ENCODE measurements around the gene DYNC1LI2.
A peak's percentile ranks its signal among the peaks of the same experiment; 100 is the strongest.
"Not testable (repeated sequence)": the region's sequence is repeated elsewhere in the genome, so short reads cannot be mapped to it uniquely, and the experiment has no call there.

DYNC1LI2 gene

DNA sequence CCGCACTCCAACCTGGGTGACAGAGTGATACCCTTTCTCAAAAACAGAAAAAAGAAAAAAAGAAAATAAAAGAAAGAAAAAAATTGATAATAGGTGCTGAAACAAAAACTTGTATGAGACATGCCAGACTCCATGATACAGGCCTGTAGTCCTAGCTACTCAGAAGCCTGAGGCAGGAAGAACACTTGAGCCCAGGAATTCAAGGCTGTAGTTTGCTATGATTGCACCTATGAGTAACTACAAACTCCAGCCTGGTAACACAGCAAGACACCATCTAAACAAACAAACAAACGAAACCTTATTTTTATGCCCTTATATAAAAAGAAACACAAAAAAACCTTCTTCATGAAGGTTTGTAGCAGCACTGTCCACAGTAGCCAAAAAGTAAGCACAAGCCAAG, 49.9 kb downstream of the DYNC1LI2 start:
- intact Hi-C loops (cut with DNase I) = no loop called here
- no peak for DNase-seq

DNA sequence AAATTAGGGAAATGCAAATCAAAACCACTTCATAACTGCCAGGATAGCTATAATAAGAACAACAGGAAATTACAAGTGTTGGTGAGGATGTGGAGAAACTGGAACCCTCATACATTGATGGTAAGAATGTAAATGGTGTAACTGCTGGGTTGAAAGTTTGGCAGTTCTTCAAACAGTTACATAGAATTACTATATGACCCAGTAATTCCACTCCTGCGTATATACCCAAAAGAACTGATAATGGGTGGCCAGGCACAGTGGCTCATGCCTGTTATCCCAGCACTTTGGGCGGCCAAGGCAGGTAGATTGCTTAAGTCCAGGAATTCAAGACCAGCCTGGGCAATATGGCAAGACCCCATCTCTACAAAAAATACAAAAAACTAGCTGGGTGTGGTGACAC, 50.4 kb downstream of the DYNC1LI2 start:
- DNase-seq = peak in 1 of 10 donors; percentile 5
- intact Hi-C loops (cut with DNase I) = no loop called here

DNA sequence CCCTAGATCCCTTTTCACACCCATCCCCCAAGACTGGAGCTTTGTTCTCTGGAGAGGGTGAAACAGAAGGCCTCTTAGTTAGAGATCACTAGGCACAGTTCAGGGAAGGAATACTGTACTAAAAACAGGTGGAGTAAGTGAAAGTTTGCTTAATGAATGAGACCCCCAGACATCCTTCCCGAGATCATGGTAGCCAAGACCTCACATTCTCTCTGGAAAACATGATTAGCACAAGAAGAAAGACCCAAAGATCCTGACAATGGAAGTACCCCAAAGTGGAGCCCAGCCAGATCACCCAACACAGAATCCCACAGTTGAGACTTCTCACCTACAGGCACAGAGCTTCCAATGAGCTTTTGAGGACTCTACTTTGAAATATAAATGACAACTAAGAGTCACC, 51.5 kb downstream of the DYNC1LI2 start:
- intact Hi-C loops (cut with DNase I) = loop anchor here (5.0 kb wide), 1 partner anchor 38 kb away; no protein-coding TSS in a partner anchor
- no peak for DNase-seq

GRCh38 chr16:66698046-66698445, 53.4 kb downstream of the DYNC1LI2 start:
- intact Hi-C loops (cut with DNase I) = loop anchor here (5.0 kb wide), 1 partner anchor 36 kb away; no protein-coding TSS in a partner anchor

GRCh38 chr16:66696669-66697630, 54.5 kb downstream of the DYNC1LI2 start, which contains the start of gene CMTM4:
CMTM4 (minus strand) TSS chr16:66696743; CDS start chr16:66696525, 218 bp downstream.
- DNase-seq = peak; percentile 74 to 98 (median 84)
- intact Hi-C loops (cut with DNase I) = loop anchor here (5.0 kb wide), 1 partner anchor 35 kb away; no protein-coding TSS in a partner anchor

More at GRCh38 chr16:66698046-66698445, 53.4 kb downstream of the DYNC1LI2 start:
- DNase-seq = peak in 1 of 10 donors; percentile 63

DNA sequence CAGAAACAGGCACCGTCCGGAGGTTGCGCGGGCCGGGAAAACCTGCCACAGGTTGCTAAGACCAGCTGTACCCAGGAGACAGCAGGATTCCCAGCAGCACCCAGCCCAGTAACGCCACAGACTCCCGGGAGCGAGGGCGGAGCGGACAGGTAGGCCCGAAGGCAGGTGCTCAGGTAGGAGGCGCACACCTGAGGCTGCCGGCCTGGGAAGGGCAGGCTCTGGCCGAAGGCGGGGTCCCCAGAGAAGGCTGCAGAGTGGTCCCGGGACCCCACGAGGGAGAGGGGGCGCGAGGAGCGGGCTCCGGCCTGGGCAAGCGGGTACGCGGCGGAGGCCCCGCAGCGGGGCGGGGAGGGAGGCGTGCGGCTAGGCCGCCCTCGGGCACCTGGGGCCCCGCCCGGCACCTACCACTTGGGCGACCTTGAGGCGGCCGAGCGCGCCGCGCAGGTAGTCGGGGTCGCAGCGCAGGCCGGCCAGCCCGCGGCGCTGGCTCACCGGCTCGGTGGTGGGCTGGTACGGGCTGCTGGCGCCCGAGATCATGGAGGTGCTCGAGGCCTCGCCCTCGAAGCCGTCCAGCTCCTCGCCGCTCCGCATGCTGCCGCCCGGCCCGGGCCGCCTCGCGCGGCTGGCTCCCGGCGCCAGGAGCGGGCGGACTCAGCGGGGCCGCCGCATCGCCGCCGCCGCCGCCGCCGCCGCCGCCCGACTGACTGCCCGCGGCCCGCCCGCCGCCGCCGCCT, 55.3 kb downstream of the DYNC1LI2 start:
- intact Hi-C loops (cut with DNase I) = loop anchor here (5.0 kb wide), 1 partner anchor 34 kb away; no protein-coding TSS in a partner anchor
- peak in 5 of 10 donors; percentile 21 to 87 (median 26) for DNase-seq

DNA sequence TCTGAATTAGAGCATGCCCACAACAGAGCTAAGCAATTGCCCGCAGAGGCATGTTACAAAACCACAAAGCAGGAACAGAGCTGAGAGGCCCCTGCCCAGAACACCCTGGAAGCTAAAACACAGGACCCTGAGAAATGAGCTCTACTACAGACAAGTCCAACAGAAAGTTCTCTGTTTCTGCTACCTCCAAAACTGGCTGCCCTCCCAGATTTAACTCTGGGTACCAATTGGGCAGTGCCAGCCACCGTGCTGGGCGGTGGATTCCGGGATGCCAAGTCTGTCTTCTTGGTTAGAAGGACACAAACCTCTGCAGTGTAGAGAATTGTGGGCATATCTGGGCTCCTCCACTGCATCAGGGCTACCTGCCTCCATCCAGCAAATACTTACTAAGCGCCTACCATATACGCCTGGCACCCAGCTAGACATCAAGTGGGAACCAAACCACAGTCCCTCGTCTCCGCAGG, 55.9 kb downstream of the DYNC1LI2 start:
- DNase-seq = peak in 8 of 10 donors; percentile 24 to 91 (median 40)
- intact Hi-C loops (cut with DNase I) = loop anchor here (5.0 kb wide), 1 partner anchor 33 kb away; no protein-coding TSS in a partner anchor

- intact Hi-C loops (cut with DNase I) = no loop called here
- no peak for DNase-seq
Observed at GRCh38 chr16:66693149-66693548, 58.3 kb downstream of the DYNC1LI2 start.

- DNase-seq = peak in 1 of 10 donors; percentile 2
- intact Hi-C loops (cut with DNase I) = no loop called here
Observed at GRCh38 chr16:66692341-66692740, 59.1 kb downstream of the DYNC1LI2 start.

DNA sequence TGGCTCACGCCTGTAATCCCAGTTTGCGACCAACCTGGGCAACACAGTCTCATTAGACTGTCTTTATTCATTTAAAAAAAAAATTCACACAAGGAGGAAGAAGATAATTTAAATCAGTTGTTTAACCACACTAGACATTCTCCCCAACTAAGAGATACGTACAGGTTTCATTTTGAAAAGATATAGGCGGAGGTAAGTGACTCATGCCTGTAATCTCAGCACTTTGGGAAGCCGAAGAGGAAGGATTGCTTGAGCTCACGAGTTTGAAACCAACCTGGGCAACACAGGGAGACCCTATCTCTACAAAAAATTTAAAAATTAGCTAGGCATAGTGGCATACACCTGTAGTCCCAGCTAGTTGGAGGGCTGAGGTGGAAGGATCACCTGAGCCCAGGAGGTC, 60.2 kb downstream of the DYNC1LI2 start:
- intact Hi-C loops (cut with DNase I) = no loop called here
- DNase-seq = peak in 1 of 10 donors; percentile 0

GRCh38 chr16:66690106-66690847, 61.1 kb downstream of the DYNC1LI2 start:
- intact Hi-C loops (cut with DNase I) = no loop called here
- peak in 1 of 10 donors; percentile 41 for DNase-seq

- intact Hi-C loops (cut with DNase I) = no loop called here
- peak in 1 of 10 donors; percentile 22 for DNase-seq
Observed at GRCh38 chr16:66689282-66689681, 62.1 kb downstream of the DYNC1LI2 start.

- intact Hi-C loops (cut with DNase I) = no loop called here
- peak in 1 of 10 donors; percentile 3 for DNase-seq
Observed at GRCh38 chr16:66687906-66688625, 63.3 kb downstream of the DYNC1LI2 start.

DNA sequence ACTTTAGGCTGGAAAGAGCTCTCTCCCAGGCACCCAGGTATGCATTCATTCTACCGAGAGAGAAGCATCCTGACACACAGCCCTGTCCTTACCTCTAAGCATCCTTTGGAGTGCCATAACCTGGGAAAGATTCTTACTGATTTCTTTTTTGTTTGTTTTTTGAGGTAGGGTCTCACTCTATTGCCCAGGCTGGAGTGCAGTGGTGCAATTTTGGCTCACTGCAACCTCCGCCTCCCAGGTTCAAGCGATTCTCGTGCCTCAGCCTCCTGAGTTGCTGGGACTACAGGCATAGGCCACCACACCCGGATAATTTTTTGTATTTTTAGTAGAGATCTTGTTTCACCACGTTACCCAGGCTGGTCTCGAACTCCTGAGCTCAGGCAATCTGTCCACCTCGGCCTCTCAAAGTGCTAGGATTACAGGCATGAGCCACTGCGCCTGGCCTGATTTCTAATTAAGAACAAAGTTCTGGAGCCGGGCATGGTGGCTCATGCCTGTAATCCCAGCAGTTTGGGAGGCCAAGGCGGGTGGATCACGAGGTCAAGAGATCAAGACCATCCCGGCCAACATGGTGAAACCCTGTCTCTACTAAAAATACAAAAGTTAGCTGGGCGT, 65.8 kb downstream of the DYNC1LI2 start:
- DNase-seq = peak in 1 of 10 donors; percentile 22
- intact Hi-C loops (cut with DNase I) = not testable (repeated sequence)

GRCh38 chr16:66682271-66682670, 69.1 kb downstream of the DYNC1LI2 start:
- intact Hi-C loops (cut with DNase I) = no loop called here
- no peak for DNase-seq

DNA sequence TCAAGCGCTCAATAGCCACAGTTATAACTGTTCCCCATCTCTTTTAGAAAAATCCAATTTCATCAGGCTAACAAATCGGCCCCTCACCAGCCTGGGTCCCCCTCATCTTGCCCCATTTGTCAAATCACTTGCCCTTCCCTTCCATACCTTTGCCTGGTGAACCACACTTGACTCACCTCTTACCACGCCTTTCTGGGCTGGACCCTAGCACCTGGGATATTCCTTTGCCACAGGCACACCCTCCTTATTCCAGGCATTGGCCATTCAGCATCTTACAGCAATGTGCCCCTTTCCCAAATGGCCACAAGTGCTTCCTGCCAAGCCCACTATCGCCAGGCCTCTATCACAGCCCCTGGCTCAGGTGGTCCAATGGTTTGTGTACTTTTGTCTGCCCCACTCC, 69.7 kb downstream of the DYNC1LI2 start:
- intact Hi-C loops (cut with DNase I) = no loop called here
- no peak for DNase-seq

DNA sequence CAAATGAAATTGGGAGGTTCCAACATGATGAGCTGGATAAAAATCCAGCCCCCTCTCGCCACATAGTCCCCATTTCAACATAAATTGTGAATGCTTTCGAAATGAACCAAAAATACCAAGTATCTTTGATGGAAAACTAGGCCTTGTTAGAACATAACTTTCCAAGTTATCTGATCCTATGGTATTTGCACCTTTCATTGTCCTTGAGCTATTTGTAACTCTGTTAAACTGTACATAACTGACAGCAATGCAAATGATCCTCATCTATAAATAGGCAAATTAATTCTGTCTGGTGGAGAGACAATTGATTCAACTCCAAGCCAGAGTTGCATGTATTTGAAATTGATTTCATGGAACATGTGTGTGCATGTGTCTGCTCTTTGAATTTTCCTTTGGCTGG, 73.1 kb downstream of the DYNC1LI2 start:
- DNase-seq = no peak
- intact Hi-C loops (cut with DNase I) = no loop called here

DNA sequence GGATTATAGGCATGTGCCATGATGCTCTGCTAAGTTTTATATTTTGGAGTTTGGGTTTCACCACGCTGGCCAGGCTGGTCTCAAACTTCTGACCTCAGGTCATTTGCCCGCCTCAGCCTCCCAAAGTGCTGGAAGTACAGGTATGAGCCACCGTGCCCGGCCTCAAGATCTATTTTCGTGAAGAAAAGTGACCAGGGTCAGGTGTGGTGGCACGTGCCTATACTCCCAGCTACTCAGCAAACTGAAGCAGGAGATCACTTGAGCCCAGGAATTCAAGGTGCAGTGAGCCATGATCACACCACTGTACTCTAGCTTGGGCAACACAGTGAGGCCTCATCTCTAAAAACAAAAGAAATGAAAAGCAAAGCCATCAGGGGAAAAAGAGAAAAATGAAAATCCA, 73.6 kb downstream of the DYNC1LI2 start:
- intact Hi-C loops (cut with DNase I) = no loop called here
- peak in 1 of 10 donors; percentile 62 for DNase-seq

DNA sequence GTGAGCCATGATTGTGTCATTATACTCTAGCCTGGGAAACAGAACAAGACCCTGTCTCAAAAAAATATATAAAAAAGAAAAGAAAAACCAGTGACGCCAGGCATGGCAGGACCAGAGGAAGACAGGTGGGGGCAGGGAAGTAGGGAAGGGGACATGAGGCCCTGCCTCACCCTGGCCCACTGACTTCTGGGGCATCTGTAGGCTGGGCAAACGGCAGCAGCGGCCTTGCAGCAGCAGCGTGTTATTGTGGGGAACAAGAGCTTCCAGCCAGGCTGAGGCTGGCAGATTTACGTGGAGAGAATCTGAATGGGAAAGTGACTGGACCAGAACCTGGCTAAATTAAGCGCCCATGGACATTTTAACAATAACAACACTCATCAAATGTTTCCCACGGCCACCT, 74.2 kb downstream of the DYNC1LI2 start:
- DNase-seq = peak in 9 of 10 donors; percentile 19 to 89 (median 48)
- intact Hi-C loops (cut with DNase I) = no loop called here

Measured in posterior cingulate gyrus (tissue), 11 donors.